Forelimb muscle (tissue), 1 donor: ENCODE data around the gene C20orf204. TPM values are rescaled to one million over a fixed set of nuclear protein-coding genes. Genes with fewer than 3 reads are reported as not detected.
A peak's percentile ranks its signal among the peaks of the same experiment; 100 is the strongest.

Experiments used
- DNase-seq: peaks from one replicate; pipeline ENCODE4 v3.0.0-alpha.2; 2013; ENCODE audit warnings: low read depth
- polyA plus RNA-seq: library from polyadenylated mRNA; unstranded; fragments of 120-200 nt; gene quantifications from one replicate; pipeline ENCODE4 v1.2.1, GENCODE V29; 2013; ENCODE audit not compliant: insufficient read length

Gene C20orf204
- polyA plus RNA-seq, 1 donor: 1.4 TPM

DNA sequence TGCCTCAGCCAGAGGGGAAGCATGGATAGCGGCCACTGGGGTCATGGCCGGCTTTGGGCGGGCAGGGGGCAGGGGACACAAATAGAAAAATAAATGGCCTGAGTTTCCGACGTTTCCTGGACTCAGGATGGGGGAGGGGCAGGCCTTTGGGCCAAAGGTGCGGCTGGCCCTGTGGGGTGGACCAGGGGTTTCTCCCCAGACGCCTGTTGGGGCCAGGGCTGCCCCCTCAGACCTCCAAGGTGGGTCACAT lies 20.6 kb downstream of the C20orf204 start:
- no peak for DNase-seq

DNA sequence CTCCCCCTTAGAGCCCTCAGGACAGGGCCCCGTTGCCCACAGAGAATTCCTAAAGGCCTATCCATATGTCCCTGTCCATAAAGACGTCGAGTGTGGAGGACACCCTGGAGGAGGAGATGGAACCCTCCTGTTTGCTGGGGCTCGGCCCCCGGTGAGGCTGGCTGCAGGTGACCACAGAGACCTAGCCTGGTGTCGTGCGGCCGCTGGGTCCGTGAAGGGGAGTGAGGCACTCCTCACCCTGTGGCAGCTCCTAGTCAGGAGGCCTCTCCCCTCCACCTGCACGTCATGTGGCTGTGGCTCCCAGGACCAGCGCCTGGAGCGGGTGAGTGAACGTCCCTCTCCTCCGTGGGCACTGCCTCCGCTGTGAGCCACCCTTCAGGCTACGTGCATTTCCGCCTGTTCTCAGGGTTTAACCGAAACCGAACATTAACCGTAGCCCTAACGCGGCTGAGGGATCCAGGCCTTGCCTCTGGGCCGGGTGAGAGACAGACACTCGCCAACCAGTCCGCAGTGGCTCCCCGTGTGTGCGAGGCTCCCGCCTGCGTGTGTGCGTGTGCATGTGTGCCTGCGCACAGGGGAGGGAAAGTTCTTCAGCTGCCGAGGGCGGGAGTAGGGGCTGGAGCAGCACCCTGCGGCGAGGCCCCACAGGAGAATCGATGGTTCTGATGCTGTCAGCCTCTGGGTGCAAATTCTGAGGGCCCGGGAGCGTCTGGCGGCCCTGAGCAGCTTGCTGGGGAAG lies 21.1 kb downstream of the C20orf204 start:
- no peak for DNase-seq

DNA sequence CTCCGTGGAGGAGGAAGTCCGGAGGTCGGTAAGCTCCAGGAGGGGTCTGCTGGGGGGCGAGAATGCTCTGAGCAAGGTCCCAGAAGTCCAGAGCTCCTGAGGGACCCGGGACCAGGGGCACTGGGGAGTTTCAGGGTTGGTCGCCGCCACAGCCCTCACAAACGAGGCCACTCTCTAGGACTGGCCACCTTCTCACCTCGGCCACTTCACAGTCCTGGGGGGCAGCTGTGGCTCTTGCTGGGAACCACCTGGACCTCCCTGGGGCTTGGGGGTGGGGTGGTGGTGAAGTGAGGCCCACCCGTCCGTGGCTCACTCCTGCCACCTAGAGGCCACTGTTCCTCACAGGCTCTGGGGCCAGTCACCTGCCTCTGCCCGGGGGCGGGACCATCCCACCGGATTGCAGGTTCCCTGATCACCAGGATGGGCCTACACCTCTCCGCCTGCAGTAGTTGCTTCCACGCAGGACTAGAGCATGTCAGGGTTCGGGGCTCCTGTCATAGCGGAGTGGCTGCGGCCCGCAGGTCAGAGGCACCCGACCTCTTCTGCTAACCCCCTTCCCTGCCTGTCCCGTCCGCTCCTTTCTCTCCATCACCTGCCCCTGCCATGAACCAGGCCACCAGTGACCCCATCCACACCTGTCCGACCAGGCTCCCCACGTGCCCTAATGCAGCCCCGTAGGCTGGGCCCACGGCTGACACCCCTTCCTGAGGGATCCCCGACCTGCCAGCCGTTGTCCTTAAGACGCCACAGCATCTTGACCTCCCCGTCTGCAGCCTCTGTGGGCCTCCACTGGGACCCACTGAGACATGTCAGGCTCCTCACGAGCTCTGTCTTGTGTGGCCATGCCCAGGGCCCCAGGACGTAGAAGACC lies 21.9 kb downstream of the C20orf204 start:
- no peak for DNase-seq

DNA sequence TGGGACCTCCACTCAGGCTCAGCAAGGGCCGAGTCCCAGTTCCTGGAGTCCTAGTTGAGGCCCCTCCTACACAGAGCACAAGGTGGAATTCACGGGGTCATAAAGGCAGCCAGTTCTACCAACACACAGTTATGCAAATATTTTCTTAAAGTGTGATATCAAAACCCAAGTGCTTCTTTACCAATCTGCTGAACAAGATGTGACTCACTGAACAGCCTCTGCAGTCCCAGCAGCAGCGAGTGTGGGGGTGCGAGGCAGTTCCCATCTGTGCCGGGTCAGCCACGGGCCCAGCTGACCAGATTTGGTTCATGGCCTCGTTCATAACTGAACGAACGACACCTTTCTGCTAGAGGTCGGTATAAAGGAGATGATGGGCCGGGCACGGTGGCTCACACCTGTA lies 22.6 kb downstream of the C20orf204 start:
- no peak for DNase-seq

DNA sequence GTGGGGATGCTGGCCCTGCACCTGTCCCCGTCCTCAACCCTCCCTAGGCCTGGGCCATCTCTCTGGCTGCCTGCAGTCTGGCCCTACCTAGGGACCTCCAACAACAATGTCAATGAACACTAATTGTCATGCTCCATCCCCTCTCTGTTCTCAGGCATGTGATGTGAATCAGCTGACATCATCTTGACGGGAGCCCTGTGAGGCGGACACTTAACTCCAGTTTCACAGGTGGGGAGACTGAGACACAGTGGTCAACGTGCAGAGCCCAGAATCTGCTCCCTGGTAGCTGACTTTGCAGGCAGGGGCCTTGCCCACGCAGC lies 26.3 kb downstream of the C20orf204 start:
- DNase-seq: no peak

DNA sequence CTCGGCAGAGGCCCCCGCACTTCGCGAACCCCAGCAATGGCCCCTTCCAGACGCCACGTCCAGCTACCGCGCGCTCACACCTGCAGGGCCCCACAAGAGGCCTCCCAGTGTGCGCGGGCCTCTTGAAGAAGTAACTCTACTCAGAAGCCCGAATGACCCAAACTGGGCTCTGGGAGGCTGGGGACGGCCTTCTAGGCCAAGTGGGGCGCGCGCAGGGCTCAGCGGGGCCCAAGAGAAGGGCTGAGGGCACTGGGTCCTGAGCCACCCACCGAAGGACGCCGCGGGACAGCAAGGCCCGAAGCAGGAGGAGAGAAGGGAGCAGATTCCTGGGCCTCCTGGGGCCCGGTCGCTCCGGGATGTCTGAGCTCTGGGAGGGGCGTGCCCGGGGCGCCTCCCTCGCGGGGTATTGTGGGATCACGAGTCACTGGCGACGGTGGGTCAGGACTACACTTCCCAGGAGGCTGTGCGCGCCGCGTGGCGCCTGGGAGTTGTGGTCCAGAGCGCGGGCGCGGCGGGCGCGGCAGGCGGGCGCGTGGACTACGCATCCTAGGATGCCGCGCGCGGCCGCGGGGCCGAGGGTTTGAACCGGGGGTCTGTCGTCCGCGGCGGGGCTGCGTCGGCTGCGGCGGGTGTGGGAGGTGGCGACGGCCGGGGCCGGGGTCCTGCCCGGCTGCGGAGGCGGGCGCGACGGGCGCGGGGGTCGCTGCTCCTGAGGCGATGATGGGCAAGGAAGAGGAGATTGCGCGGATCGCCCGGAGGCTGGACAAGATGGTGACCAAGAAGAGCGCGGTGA lies 26.8 kb downstream of the C20orf204 start, which contains the start of gene TCEA2:
TCEA2 (plus strand) TSS at position 603 of the 793 bp plus-strand sequence; CDS start at position 718, 115 bp downstream.
- peak; percentile 93 for DNase-seq

DNA sequence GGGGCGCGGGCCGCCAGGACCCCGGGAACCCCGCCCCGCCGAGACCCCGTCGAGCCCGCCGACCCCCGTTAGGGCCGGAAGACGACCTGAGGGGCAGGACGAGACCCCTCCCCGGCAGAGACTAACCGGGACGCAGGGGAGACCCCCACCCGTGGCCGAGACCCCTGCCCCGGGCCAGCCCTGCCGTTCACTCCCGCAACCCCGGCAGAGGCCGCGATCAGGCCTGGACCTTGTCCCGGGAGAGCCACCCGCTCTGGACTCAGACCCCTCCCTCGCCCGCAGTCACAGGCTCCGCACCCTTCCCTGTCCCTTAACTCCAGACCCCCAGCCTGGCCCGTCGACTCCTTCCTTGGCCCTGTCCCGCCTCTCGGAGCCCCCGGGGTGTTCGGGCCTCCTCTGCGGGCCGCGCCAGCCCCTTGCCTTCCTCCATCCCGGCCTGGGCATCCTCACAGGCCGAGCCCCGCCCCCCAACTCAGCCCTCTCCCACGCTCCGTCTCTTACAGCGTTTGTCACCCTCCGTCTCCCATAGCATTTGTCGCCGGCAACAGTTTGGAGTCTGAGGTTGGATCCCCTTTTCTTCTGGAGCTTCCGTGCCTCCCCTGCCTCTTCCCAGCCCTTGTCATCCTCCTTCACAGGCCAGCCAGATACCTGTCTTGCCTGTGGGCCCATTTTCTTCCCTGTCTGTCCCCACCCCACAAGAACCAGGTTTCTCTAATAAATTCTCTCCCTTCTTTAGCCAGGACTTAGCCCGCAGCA lies 27.6 kb downstream of the C20orf204 start:
- no peak for DNase-seq

DNA sequence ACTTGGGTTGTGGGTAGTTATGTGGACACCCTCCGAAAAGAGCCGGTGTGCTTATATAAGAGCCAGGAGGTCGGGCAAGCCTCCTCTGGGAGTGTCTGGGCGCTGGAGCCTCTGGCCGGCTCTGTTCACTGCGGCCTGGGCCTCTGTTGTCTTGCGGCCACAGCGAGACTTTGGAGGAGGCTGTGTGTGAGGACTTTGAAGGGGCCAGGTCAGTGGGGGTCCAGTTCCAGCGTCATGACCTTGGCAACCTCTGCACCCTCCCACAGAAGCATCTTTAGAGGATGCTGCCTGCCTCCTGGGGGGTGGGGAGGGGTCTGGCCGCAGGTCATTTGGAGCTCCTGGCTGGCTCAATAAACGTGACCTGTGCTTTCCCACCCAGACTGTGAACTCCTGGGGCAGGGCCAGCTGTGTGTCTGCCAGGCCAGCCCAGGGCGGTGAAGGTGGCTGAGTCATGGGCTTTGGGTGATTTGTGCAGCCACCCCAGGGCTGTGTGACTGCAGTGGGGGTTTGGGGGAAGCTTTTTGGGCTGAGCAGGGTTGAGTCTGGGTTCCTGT lies 28.2 kb downstream of the C20orf204 start:
- no peak for DNase-seq

DNA sequence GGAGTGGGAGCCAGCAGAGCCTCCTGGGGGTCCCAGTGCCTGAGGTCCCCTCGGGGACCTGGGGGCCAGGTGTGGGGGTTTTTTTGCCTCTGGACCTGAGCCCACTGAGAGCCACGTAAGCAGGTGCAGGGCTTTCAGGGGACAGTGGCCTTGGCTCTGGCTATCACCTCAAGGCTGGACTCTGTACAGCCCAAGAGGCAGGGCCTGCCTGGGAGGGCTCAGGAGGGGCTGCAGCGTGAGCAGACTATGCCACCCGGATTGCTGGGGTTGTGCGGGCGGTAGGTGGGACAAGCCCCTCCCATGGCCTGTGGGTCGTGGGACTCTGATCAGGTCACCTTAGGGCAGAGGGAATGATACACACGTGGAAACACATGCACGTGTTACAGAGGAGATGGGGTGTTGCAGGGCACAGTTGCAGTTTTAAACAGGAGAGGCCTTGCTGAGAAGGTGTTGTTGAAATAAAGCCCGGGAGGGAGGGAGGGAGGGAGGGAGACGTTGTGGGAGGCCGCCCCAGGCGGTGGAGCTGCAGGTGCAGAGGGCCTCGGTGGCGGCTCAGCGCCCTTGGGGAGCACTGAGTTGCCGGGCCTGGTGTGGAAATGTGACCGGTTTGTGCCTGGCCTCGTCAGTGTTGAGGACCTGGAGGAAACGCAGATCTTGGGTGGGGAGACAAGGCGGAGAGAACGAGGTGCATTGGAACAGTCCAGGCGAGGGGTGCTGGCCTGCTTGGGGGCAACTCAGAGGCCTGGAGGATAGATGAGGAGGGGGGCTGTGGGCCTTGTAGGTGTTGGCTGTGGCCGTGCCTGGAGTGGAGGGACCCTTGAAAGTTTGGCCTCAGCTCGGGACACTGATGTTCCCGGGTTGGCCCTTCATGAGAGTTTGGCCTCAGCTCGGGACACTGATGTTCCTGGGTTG lies 29.3 kb downstream of the C20orf204 start:
- no peak for DNase-seq

DNA sequence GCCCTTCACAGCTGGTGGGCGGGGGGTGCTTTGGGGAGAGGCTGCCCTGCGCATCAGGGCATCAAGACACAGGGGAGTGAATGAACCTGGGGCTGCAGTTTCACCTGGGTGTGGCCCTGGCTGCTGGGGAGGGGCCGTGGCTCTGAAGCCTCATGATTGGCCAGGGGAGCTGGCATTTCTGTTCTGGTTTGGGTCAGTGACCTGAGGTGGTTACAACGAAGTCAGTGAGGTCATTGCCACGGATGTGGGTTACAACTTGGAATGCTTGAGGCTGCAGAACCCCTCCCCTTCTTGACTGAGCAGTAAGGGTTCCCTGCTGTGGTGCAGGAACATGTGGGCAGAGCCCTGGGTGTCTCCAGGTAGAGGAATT lies 30.0 kb downstream of the C20orf204 start:
- no peak for DNase-seq

DNA sequence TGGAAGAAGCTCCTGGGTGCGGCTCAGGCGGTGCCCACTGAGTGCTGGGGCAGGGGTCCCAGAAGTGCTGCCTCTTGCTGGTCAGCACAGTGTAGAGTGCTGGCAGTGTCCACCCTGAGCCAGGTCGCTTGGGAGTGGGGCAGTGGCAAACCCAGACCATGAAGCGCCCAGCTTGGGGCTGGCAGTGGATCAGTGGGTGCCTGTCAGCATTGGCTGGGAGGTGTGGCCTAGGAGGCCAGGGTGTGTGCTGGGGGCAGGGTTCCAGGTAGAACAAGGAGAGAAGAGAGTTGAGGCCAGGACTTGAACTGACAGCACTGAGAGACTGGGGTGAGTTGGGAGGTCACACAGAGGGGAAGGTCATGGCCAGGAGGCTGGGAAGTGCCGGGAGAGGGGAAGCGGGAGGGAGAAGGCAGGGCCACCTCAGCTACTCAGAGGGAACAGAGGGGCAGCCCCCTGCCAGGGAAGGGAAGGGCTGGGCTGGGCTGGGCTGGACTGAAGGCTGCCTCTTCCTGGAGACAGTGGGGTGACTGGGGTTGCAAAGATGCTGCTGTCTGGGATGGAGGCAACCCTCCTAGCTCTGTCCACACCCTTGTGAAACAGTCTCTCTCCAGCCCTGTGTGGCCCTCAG lies 31.1 kb downstream of the C20orf204 start:
- no peak for DNase-seq

DNA sequence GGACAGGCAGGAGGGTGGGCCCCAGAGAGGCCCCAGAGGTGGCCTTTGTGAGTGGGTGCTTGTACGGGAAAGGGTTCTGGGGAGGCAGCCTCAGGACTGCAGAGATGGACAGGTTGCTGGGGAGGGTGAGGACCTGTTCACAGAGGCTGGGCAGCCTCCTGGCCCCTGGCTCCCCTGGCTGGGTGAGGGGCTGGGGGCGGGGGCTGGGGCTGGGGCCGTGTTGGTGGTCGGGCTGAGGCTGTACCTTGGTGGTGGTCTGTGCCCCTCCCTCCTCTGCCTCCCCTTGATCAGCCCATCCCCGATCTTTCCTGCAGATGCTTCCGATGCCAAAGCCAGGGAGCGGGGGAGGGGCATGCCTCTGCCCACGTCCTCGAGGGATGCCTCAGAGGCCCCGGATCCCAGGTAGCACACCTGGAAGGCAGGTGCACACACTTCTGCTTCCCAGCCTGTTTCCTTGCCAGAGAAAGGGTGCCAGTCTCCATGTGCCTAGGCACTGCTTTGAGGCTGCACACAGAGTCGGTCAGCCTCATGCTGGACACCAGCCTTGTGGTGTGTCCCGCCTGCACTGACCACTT lies 31.8 kb downstream of the C20orf204 start:
- DNase-seq: no peak

DNA sequence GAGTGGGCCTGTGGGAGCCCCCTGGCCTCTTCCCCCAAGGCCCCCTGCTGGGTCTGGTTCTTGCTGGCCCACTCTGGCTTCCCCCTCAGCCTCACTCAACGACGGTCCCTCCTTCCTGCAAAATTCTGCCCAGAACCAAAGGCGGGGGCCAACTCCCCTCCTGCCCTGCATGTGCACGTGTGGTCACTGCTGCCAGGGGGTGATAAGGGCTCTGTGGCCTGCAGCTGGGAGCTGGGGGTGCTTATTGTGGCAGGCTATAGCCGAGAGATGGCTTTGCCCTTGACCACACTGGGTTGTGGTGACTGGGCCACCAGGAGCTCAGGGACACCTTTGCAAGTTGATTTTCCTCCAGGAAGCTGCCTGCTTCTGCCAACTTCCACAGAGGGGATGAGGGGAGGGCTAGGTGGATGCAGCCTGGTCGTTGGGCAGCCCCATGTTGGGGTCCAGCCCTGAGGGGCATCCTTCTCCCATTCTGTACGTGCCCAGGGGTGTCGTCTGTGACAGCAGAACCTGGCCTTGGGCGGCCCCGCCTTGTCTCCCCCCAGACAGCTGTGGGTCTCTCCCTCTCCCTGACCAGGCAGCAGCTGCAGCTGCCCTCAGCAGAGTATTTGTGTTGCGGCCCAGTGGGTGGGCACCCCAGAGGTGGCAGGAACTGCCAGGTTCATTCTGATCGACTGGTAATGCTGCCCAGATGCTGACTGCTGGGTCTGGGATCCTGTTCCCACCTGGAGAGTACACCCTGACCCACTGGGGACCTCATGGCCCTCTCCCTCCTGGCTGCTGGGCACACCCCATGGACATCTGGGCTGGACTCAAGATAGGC lies 32.6 kb downstream of the C20orf204 start:
- DNase-seq: no peak

DNA sequence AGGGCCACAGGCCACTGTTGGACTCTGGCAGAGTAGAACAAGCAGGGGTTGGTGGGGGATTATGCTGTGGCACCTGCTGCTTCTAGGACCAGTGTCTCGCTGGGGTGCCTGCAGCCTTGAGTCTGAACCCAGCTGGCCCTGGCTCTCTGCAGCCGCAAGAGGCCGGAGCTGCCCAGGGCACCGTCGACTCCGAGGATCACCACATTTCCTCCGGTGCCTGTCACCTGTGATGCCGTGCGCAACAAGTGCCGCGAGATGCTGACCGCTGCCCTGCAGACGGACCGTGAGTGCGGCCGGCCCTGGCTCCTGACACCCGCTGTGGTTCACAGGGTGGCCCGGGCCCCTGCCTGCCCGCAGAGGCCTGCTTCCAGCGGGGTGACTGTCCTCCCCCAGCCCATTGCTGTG lies 33.2 kb downstream of the C20orf204 start:
- DNase-seq: no peak

DNA sequence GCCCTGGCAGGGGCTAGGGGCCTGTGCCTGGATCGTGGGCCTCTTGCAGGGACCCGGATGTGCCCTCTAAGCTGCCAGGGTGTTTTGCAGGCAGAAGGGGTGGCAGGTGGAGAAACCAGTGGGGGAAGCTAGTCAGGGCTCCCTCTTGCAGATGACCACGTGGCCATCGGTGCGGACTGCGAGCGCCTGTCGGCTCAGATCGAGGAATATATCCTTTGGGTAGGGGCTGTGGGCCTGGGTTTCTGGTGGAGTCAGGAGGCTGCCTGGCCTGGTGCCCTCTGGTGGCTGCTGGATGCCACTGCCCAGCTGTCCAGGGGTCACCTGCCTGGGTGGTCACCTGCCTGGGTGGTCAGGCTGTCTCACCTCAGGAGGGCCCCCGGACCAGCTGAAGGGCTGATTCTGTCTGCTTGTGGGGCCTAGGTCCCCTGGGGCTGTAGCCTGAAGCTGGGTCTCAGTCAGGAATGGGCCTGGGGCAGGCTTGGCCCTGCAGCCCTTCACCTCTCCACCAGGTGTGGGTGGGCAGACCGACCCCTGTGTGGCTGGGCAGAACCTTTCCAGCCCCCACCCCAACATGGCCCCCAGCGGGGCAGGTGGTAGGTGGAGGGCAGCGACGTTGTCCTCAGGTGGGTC lies 33.7 kb downstream of the C20orf204 start:
- DNase-seq: no peak

DNA sequence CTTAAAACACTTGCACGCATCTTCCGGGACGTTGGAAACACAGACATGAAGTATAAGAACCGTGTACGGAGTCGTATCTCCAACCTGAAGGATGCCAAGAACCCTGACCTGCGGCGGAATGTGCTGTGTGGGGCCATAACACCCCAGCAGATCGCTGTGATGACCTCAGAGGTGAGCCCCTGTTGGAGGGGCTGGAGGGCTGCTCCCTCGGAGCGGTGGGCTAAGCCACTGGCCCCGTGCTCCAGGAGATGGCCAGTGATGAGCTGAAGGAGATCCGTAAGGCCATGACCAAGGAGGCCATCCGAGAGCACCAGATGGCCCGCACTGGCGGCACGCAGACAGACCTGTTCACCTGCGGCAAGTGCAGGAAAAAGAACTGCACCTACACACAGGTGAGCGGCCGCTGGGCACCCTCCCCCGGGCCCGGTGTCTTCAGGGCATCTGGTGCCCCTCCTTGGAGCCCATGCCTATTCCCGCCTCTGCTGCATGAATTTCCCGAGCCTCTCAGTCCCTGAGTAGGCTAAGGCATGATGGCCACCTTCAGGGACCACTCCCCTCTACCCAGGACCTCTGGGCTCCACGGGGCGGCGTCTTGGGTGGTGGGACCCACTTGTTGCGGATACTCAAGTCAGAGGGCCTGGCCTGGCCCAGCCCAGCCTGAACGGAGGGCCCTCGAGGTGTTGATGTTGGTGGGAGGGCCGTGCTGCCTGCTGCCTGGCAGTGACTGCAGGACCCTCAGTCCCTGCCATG lies 34.4 kb downstream of the C20orf204 start:
- no peak for DNase-seq
